ENCODE measurements around the gene GTF2A2. TPM values are rescaled to one million over a fixed set of nuclear protein-coding genes. Genes with fewer than 3 reads are reported as not detected.

Gene GTF2A2
- total RNA-seq, 1 donor from 2014 or later = 125 TPM

DNA sequence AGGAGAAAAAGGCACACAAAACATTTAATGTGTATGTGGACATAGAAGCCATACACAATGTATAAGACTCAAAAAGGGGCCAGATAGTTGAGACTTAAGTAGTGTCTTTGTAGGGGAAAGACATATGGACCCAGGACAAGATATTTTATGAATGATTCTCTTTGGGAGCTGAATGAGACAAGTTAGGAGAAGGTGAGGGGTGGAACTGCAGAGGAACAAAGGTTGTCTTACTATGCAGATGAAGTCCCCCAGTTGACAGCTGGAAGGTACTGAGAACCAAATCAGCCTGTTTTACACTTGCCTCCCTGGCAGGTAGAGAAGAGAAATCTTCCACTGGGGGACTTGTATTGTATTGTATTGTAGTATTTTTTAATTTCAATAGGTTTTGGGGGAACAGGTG lies 60.7 kb downstream of the GTF2A2 start:
- no peaks in the 10 kb centered on the region for H3K36me3 Mint-ChIP-seq (ENCODE audit: low read depth)
- H3K9me3 Mint-ChIP-seq = peaks cover 9% of the 10 kb centered on the region
- no peak for DNase-seq (ENCODE audit: low read depth, low spot score)
- TF ChIP-seq, protein P1, sequence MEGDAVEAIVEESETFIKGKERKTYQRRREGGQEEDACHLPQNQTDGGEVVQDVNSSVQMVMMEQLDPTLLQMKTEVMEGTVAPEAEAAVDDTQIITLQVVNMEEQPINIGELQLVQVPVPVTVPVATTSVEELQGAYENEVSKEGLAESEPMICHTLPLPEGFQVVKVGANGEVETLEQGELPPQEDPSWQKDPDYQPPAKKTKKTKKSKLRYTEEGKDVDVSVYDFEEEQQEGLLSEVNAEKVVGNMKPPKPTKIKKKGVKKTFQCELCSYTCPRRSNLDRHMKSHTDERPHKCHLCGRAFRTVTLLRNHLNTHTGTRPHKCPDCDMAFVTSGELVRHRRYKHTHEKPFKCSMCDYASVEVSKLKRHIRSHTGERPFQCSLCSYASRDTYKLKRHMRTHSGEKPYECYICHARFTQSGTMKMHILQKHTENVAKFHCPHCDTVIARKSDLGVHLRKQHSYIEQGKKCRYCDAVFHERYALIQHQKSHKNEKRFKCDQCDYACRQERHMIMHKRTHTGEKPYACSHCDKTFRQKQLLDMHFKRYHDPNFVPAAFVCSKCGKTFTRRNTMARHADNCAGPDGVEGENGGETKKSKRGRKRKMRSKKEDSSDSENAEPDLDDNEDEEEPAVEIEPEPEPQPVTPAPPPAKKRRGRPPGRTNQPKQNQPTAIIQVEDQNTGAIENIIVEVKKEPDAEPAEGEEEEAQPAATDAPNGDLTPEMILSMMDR (conservative IDR thresholded peaks at IDR 0.05) = no peak
- H3K27me3 Mint-ChIP-seq (ENCODE audit: low read depth) = no peaks in the 10 kb centered on the region
- no peaks in the 10 kb centered on the region for H3K4me1 Mint-ChIP-seq
- no peak overlapping the region for H3K27ac Mint-ChIP-seq (ENCODE audit: unreplicated experiment)
- no peak overlapping the region for H3K4me3 Mint-ChIP-seq

DNA sequence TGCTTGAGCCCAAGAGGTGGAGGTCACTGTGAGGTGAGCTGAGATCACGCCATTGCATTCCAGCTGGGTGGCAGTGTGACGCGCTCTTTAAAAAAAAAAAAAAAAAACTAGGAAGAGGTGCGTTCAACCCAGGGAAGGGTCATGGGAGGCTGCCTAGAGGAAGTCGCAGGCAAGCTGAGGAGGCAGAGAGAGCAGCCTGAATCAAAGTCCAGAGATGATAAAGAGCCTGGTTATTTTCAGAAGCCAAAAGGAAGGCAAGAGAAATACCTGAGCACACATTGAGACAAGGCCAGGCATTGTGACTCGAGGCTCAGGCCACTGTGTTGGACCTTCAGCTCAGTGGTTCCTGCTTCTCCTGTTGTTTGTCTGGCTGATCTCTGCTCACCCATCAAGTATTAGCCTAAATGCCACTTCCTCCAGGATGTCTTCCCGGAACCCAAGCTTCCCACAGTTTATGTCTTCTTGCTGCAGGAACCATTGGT lies 61.8 kb downstream of the GTF2A2 start:
- Mint-ChIP-seq H3K27ac (ENCODE audit: unreplicated experiment) (no peak overlapping the region), H3K27me3 (ENCODE audit: low read depth) (no peaks in the 10 kb centered on the region), H3K4me3 (no peak overlapping the region), H3K36me3 (ENCODE audit: low read depth) (no peaks in the 10 kb centered on the region), H3K9me3 (peaks cover 4% of the 10 kb centered on the region), H3K4me1 (no peaks in the 10 kb centered on the region)
- DNase-seq (ENCODE audit: low read depth, low spot score) = no peak
- TF ChIP-seq, protein P1 (conservative IDR thresholded peaks at IDR 0.05) = no peak

DNA sequence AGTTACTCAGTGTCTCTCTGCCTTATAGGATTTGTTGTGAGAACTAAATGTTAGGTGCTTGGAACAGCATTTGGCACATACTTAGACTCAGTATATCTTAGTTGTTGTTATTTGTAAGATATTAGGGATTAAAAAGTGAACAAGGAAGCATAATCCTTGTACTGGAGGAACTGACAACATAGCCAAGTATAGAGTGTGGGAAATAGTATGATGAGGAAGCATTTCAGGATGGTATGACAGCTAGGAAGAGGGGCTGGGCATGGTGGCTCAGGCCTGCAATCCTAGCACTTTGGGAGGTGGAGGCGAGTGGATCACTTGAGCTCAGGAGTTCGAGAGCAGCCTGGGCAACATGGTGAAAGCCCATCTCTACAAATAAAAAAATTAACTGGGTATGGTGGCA lies 62.3 kb downstream of the GTF2A2 start:
- Mint-ChIP-seq H3K4me1 (no peaks in the 10 kb centered on the region), H3K36me3 (ENCODE audit: low read depth) (no peaks in the 10 kb centered on the region), H3K4me3 (no peak overlapping the region), H3K27me3 (ENCODE audit: low read depth) (no peaks in the 10 kb centered on the region), H3K9me3 (peaks cover 2% of the 10 kb centered on the region), H3K27ac (ENCODE audit: unreplicated experiment) (no peak overlapping the region)
- no peak for DNase-seq (ENCODE audit: low read depth, low spot score)
- TF ChIP-seq, protein P1 (conservative IDR thresholded peaks at IDR 0.05) = no peak

DNA sequence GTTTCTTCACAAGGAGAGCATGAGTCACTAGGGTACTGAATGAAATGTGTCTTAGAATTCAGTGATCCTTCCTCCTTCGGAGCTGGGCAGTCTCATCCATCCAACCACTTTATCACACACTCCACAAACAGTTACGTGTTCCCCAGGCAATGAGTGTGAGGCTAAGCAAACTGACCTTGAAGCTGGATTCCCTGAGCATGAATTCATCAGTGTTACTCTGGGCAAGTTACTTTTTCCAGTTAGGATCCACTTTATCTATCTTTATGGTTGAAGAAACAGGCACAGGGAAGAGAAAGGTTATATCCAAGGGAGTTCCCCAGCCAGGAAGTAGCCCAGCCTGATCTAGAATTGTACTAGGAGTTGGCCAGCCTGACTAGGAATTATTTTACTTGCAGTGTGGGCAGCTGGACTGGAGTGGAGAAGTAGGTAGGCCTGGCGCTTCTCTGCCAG lies 62.8 kb downstream of the GTF2A2 start:
- DNase-seq (ENCODE audit: low read depth, low spot score) = no peak
- Mint-ChIP-seq H3K36me3 (ENCODE audit: low read depth) (no peaks in the 10 kb centered on the region), H3K4me1 (no peaks in the 10 kb centered on the region), H3K9me3 (no peaks in the 10 kb centered on the region), H3K27me3 (ENCODE audit: low read depth) (no peaks in the 10 kb centered on the region), H3K4me3 (no peak overlapping the region), H3K27ac (ENCODE audit: unreplicated experiment) (no peak overlapping the region)
- TF ChIP-seq, protein P1 (conservative IDR thresholded peaks at IDR 0.05) = no peak

DNA sequence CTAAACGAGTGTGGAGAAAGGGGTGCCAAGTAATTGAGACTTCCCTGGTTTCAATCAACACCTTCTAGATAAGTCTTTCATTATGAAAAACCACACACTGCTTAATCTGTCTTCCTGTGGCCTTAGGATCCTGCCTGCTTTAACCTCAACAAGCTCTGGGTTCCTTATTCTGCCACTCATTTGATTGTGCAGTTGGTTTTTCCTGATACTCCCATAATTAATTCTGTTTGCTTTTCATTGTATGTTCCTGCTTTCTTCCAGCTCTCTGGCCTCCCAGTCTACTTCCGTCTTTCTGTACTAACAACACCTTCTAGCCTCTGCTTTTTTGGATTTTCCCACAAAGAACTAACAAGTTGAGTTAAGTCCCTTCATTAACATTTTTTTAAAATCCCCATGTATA lies 66.0 kb downstream of the GTF2A2 start:
- no peak overlapping the region for H3K4me3 Mint-ChIP-seq
- no peaks in the 10 kb centered on the region for H3K27me3 Mint-ChIP-seq (ENCODE audit: low read depth)
- TF ChIP-seq, protein P1 (conservative IDR thresholded peaks at IDR 0.05) = no peak
- no peaks in the 10 kb centered on the region for H3K4me1 Mint-ChIP-seq
- H3K36me3 Mint-ChIP-seq (ENCODE audit: low read depth) = no peaks in the 10 kb centered on the region
- DNase-seq (ENCODE audit: low read depth, low spot score) = no peak
- H3K9me3 Mint-ChIP-seq = no peaks in the 10 kb centered on the region
- H3K27ac Mint-ChIP-seq (ENCODE audit: unreplicated experiment) = no peak overlapping the region

DNA sequence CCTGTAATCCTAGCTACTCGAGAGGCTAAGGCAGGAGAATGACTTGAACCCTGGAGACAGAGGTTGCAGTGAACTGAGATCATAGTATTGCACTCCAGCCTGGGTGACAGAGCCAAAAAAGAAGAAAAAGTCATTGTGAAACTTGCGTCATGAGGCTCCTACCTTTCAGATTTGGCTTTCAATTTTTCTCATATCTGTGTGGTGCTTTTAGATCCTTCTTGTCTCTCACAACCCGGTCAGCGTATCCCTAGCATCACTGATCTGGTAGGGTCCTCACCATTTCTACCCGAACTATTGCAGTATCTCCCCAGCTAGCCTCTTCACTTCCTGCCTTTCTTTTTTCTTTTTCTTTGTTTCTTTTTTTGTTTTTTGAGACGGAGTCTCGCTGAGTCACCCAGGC lies 67.3 kb downstream of the GTF2A2 start:
- Mint-ChIP-seq H3K36me3 (ENCODE audit: low read depth) (no peaks in the 10 kb centered on the region), H3K27ac (ENCODE audit: unreplicated experiment) (no peak overlapping the region), H3K4me1 (no peaks in the 10 kb centered on the region), H3K9me3 (no peaks in the 10 kb centered on the region), H3K27me3 (ENCODE audit: low read depth) (no peaks in the 10 kb centered on the region), H3K4me3 (no peak overlapping the region)
- TF ChIP-seq, protein P1 (conservative IDR thresholded peaks at IDR 0.05) = no peak
- DNase-seq (ENCODE audit: low read depth, low spot score) = no peak

Measured in neural crest cell (in vitro differentiated cells).